CD4-positive, alpha-beta T cell treated with Interleukin-17A for 4 hours (primary cell): ENCODE measurements around the gene C1orf21.
A peak's percentile ranks its signal among the peaks of the same experiment; 100 is the strongest.

ENCODE experiments used
- DNase-seq: peaks from one replicate; pipeline ENCODE4 v3.0.0-alpha.2; 2020; ENCODE audit warnings: mixed read lengths

The C1orf21 gene

GRCh38 chr1:184635980-184636431 is 249.2 kb downstream of the C1orf21 start:
- no peak for DNase-seq

- no peak for DNase-seq
Observed at GRCh38 chr1:184637664-184638240, 250.9 kb downstream of the C1orf21 start.

- DNase-seq: no peak
Observed at GRCh38 chr1:184639205-184639604, 252.4 kb downstream of the C1orf21 start.

- DNase-seq: no peak
Observed at GRCh38 chr1:184640505-184640904, 253.7 kb downstream of the C1orf21 start.

GRCh38 chr1:184641894-184642293 is 255.1 kb downstream of the C1orf21 start:
- no peak for DNase-seq

- no peak for DNase-seq
Observed at GRCh38 chr1:184643661-184644060, 256.8 kb downstream of the C1orf21 start.

GRCh38 chr1:184644771-184645170 is 257.9 kb downstream of the C1orf21 start:
- DNase-seq: no peak

GRCh38 chr1:184646178-184646701 is 259.4 kb downstream of the C1orf21 start:
- DNase-seq: no peak

- DNase-seq: no peak
Observed at GRCh38 chr1:184646824-184647223, 260.0 kb downstream of the C1orf21 start.

GRCh38 chr1:184647471-184647870 is 260.6 kb downstream of the C1orf21 start:
- no peak for DNase-seq

- DNase-seq: no peak
Observed at GRCh38 chr1:184648160-184648855, 261.5 kb downstream of the C1orf21 start.

- DNase-seq: no peak
Observed at GRCh38 chr1:184648856-184649201, 262.0 kb downstream of the C1orf21 start.

GRCh38 chr1:184649451-184649888 is 262.6 kb downstream of the C1orf21 start:
- DNase-seq: no peak

GRCh38 chr1:184650177-184650866 is 263.5 kb downstream of the C1orf21 start:
- DNase-seq: no peak

- no peak for DNase-seq
Observed at GRCh38 chr1:184655185-184655584, 268.4 kb downstream of the C1orf21 start.

- DNase-seq: no peak
Observed at GRCh38 chr1:184656221-184656620, 269.4 kb downstream of the C1orf21 start.

GRCh38 chr1:184658055-184658454 is 271.2 kb downstream of the C1orf21 start:
- DNase-seq: no peak

- DNase-seq: no peak
Observed at GRCh38 chr1:184660462-184661191, 273.8 kb downstream of the C1orf21 start.

GRCh38 chr1:184661801-184662200 is 275.0 kb downstream of the C1orf21 start:
- DNase-seq: no peak

- DNase-seq: peak; percentile 16
Observed at GRCh38 chr1:184664042-184664660, 277.3 kb downstream of the C1orf21 start.

GRCh38 chr1:184664661-184665060 is 277.8 kb downstream of the C1orf21 start:
- no peak for DNase-seq

GRCh38 chr1:184665360-184665759 is 278.5 kb downstream of the C1orf21 start:
- DNase-seq: no peak

- DNase-seq: no peak
Observed at GRCh38 chr1:184669391-184669790, 282.6 kb downstream of the C1orf21 start.
